ENCODE data around the gene ITGAX.
A peak's percentile ranks its signal among the peaks of the same experiment; 100 is the strongest.

ITGAX gene

DNA sequence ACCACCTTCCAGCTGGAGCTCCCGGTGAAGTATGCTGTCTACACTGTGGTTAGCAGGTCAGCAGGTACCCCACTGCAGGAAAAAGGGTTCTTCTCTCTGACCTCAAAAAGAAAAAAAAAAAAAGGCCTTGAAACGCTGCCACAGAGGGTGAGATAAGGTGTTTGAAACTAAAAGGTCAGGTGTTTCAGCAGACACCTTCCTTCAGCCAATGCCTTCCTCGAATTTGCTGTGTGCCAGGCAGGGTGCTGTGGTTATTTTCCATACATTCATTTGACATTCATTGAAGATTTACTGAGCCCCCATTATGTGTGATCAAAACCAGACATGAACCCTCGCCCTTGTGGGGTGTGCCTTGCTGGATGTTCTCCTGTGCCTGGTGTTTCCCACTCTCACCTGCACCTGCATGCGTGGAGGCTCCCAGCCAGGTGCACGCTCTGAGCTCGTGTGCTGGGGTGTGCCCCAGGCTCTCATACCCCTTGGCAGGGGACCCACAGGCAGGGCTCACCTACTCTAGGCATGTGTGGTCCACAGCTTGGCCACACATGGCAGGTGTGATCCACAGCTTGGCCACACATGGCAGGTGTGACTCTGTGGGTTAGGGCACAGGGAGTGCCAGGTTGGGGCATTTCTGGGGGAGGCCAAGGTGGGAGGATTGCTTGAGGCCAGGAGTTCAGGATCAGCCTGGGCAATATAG, 22.4 kb downstream of the ITGAX start:
- no peak for DNase-seq (ENCODE audit: low spot score)
- TF ChIP-seq, protein P1, sequence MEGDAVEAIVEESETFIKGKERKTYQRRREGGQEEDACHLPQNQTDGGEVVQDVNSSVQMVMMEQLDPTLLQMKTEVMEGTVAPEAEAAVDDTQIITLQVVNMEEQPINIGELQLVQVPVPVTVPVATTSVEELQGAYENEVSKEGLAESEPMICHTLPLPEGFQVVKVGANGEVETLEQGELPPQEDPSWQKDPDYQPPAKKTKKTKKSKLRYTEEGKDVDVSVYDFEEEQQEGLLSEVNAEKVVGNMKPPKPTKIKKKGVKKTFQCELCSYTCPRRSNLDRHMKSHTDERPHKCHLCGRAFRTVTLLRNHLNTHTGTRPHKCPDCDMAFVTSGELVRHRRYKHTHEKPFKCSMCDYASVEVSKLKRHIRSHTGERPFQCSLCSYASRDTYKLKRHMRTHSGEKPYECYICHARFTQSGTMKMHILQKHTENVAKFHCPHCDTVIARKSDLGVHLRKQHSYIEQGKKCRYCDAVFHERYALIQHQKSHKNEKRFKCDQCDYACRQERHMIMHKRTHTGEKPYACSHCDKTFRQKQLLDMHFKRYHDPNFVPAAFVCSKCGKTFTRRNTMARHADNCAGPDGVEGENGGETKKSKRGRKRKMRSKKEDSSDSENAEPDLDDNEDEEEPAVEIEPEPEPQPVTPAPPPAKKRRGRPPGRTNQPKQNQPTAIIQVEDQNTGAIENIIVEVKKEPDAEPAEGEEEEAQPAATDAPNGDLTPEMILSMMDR (IDR thresholded peaks at IDR 0.05; ENCODE audit: extremely low read depth, missing control alignments) = no peak

DNA sequence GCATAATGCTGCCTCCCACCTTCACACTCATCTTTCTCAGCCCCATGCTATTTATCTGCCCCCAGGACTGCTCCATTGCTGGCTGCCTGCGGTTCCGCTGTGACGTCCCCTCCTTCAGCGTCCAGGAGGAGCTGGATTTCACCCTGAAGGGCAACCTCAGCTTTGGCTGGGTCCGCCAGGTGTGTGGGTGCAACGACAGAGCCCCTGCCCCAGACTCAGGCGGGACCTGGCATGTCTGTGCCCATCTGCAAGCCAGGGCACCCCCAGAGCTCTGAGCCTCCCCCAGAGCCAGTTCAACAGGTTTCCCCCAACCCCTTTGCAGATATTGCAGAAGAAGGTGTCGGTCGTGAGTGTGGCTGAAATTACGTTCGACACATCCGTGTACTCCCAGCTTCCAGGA, 25.2 kb downstream of the ITGAX start:
- no peak for DNase-seq (ENCODE audit: low spot score)
- TF ChIP-seq, protein P1 (IDR thresholded peaks at IDR 0.05; ENCODE audit: extremely low read depth, missing control alignments) = no peak

DNA sequence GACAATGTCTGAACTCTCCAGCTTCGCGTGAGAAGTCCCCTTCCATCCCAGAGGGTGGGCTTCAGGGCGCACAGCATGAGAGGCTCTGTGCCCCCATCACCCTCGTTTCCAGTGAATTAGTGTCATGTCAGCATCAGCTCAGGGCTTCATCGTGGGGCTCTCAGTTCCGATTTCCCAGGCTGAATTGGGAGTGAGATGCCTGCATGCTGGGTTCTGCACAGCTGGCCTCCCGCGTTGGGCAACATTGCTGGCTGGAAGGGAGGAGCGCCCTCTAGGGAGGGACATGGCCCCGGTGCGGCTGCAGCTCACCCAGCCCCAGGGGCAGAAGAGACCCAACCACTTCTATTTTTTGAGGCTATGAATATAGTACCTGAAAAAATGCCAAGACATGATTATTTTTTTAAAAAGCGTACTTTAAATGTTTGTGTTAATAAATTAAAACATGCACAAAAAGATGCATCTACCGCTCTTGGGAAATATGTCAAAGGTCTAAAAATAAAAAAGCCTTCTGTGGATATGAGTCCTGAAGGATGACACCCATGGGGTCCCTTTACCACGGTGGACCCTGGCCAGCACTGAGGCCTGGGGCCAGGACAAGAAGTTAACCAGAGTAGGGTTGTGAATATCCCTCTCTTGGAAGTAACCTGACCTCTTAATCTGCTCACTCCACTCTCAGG, 27.6 kb downstream of the ITGAX start:
- TF ChIP-seq, protein P1 (IDR thresholded peaks at IDR 0.05; ENCODE audit: extremely low read depth, missing control alignments) = peak; percentile 65
- DNase-seq (ENCODE audit: low spot score) = peak; percentile 82

DNA sequence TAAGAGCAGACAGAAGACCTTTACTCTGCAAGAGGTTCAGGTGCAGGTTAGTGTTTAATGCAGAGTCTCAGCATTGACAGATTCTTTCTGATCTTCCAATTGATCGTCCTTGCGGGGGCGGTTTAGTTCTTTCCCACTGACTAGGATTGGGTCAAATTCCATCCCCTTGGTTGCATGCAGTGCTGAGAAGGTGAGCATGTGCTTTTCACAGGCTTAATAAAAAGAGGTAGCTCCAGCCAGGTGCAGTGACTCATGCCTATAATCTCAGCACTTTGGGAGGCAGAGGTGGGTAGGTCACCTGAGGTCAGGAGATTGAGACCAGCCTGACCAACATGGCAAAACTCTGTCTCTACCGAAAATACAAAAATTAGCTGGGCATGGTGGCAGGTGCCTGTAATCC, 30.7 kb downstream of the ITGAX start:
- DNase-seq (ENCODE audit: low spot score) = no peak
- TF ChIP-seq, protein P1 (IDR thresholded peaks at IDR 0.05; ENCODE audit: extremely low read depth, missing control alignments) = no peak

DNA sequence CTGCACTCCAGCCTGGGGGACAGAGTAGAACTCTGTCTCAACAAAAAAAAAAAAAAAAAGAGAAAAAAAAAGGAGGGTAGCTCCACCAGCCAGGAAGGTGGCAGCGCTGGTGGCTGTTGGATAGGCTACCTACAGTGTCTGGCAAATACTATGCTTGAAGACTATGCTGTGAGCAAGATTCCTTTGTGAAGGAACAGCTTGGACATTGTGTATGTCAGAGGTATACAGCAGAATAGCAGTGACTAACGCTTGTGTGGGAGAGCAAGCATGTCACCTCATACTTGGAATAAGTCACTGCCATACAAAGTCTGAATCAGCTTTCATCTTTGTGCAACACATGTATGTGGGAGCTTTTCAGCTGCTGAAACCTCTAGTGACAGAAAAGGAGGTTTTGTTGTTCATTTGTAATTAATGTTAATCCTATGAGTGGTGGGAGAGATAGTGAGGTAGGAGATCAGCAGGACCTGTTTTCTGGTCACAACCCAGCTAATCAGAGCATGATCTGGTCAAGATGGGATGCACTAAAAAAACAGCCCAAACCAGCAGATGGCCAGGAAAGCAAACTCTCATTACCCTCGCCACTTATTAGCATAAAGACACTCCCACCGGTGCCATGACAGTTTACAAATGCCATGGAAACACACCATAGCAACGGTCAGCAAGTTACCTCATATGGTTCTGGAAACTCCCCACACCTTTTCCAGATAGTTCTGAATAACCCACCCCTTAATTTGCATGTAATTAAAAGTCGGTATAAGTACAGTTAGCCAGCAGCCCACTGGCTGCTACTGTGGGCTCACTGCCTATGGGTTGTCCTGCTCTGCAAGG, 31.4 kb downstream of the ITGAX start:
- TF ChIP-seq, protein P1 (IDR thresholded peaks at IDR 0.05; ENCODE audit: extremely low read depth, missing control alignments) = no peak
- peak; percentile 45 for DNase-seq (ENCODE audit: low spot score)

DNA sequence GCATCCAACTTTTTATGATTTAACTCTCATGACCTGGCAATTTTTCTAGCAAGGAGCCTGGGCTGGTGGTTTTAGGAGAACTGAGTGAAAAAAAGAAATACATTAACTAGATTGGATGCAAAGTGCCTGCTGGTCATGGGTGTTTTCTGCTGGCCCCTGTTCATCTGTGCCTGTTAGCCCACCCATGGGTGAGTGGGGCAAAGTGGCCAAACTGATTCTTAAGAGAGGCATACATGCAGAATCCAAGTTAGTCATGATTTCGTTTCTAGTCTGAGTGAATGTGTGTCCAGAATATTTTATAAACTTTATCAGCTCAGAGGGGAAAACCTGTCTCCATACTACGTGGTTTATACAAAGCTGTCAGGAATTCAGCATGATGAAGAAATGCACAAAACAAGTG, 33.6 kb downstream of the ITGAX start:
- DNase-seq (ENCODE audit: low spot score) = no peak
- TF ChIP-seq, protein P1 (IDR thresholded peaks at IDR 0.05; ENCODE audit: extremely low read depth, missing control alignments) = no peak

Measured in GM20000 (cell line).